Nephron progenitor cell (in vitro differentiated cells): ENCODE results near the gene CLEC4F.

Experiments
- DNase-seq: peaks from one replicate; pipeline ENCODE4 v3.0.0; 2021
- H3K27ac Mint-ChIP-seq: 2 replicates; pipeline ENCODE4 v1.8.0; 2021; ENCODE audit warnings: mild to moderate bottlenecking, moderate library complexity, mixed read lengths
- H3K27me3 Mint-ChIP-seq: 2 replicates; pipeline ENCODE4 v1.8.0; 2021; ENCODE audit warnings: mild to moderate bottlenecking, low read depth, mixed read lengths; ENCODE audit not compliant: poor library complexity
- H3K36me3 Mint-ChIP-seq: 2 replicates; pipeline ENCODE4 v1.8.0; 2021; ENCODE audit warnings: low read depth, mixed read lengths
- H3K4me1 Mint-ChIP-seq: 2 replicates; pipeline ENCODE4 v1.8.0; 2021; ENCODE audit warnings: mixed read lengths
- H3K4me3 Mint-ChIP-seq: 2 replicates; pipeline ENCODE4 v1.8.0; 2021; ENCODE audit warnings: mild to moderate bottlenecking, moderate library complexity, mixed read lengths
- H3K9me3 Mint-ChIP-seq: 2 replicates; pipeline ENCODE4 v1.8.0; 2021; ENCODE audit warnings: mild to moderate bottlenecking, moderate library complexity, mixed read lengths
- CTCF ChIP-seq: fragments of 200-600 bp; sonication (generic); IDR thresholded peaks from 2 replicates; pipeline ENCODE4 v1.5.0; 2021; ENCODE audit warnings: antibody characterized with exemption

CLEC4F gene

GRCh38 chr2:70807828-70808118, 12.6 kb downstream of the CLEC4F start:
- TF ChIP-seq CTCF = no peak
- H3K4me1 Mint-ChIP-seq = peaks cover 6% of the 10 kb centered on the region
- H3K27ac Mint-ChIP-seq = no peak overlapping the region
- no peaks in the 10 kb centered on the region for H3K36me3 Mint-ChIP-seq
- H3K9me3 Mint-ChIP-seq = no peaks in the 10 kb centered on the region
- DNase-seq = no peak
- H3K27me3 Mint-ChIP-seq = peaks cover 44% of the 10 kb centered on the region
- H3K4me3 Mint-ChIP-seq = no peak overlapping the region

GRCh38 chr2:70807102-70807827, 13.1 kb downstream of the CLEC4F start:
- Mint-ChIP-seq H3K27ac (no peak overlapping the region), H3K4me1 (peaks cover 6% of the 10 kb centered on the region)

GRCh38 chr2:70806620-70807019, 13.8 kb downstream of the CLEC4F start:
- Mint-ChIP-seq H3K36me3 (no peaks in the 10 kb centered on the region), H3K9me3 (no peaks in the 10 kb centered on the region), H3K4me1 (peaks cover 6% of the 10 kb centered on the region), H3K27me3 (peaks cover 44% of the 10 kb centered on the region), H3K4me3 (no peak overlapping the region), H3K27ac (no peak overlapping the region)
- no peak for DNase-seq
- no peak for TF ChIP-seq CTCF

More at GRCh38 chr2:70807102-70807827, 13.1 kb downstream of the CLEC4F start:
- no peak for TF ChIP-seq CTCF
- no peaks in the 10 kb centered on the region for H3K9me3 Mint-ChIP-seq
- H3K4me3 Mint-ChIP-seq = no peak overlapping the region
- DNase-seq = no peak
- H3K36me3 Mint-ChIP-seq = no peaks in the 10 kb centered on the region
- peaks cover 44% of the 10 kb centered on the region for H3K27me3 Mint-ChIP-seq

GRCh38 chr2:70806013-70806412, 14.4 kb downstream of the CLEC4F start:
- no peak for TF ChIP-seq CTCF
- Mint-ChIP-seq H3K27ac (no peak overlapping the region), H3K9me3 (peaks cover 1% of the 10 kb centered on the region), H3K27me3 (peaks cover 45% of the 10 kb centered on the region), H3K4me1 (peaks cover 6% of the 10 kb centered on the region), H3K4me3 (no peak overlapping the region), H3K36me3 (no peaks in the 10 kb centered on the region)
- DNase-seq = no peak

GRCh38 chr2:70801607-70802263, 18.7 kb downstream of the CLEC4F start:
- peaks cover 59% of the 10 kb centered on the region for H3K27me3 Mint-ChIP-seq

More at GRCh38 chr2:70801607-70802263, 18.7 kb downstream of the CLEC4F start:
- peaks cover 7% of the 10 kb centered on the region for H3K36me3 Mint-ChIP-seq
- no peak overlapping the region for H3K27ac Mint-ChIP-seq
- peaks cover 25% of the 10 kb centered on the region for H3K9me3 Mint-ChIP-seq
- H3K4me3 Mint-ChIP-seq = no peak overlapping the region
- no peak for DNase-seq
- peaks cover 5% of the 10 kb centered on the region for H3K4me1 Mint-ChIP-seq
- no peak for TF ChIP-seq CTCF
